ENCODE data around the gene MEGF8.

The MEGF8 gene

GRCh38 chr19:42356686-42357085 is 31.3 kb downstream of the MEGF8 start:
- DNase-seq (ENCODE audit: low read depth, low spot score) = no peak

GRCh38 chr19:42357290-42357689 is 31.9 kb downstream of the MEGF8 start:
- no peak for DNase-seq (ENCODE audit: low read depth, low spot score)

GRCh38 chr19:42360787-42361544 is 35.5 kb downstream of the MEGF8 start:
- DNase-seq (ENCODE audit: low read depth, low spot score) = no peak

GRCh38 chr19:42361545-42361910 is 36.1 kb downstream of the MEGF8 start:
- DNase-seq (ENCODE audit: low read depth, low spot score) = no peak

GRCh38 chr19:42362342-42362741 is 36.9 kb downstream of the MEGF8 start:
- DNase-seq (ENCODE audit: low read depth, low spot score) = no peak

- no peak for DNase-seq (ENCODE audit: low read depth, low spot score)
These were observed 37.5 kb downstream of the MEGF8 start for GRCh38 chr19:42362891-42363440.

GRCh38 chr19:42363614-42364346 is 38.3 kb downstream of the MEGF8 start:
- no peak for DNase-seq (ENCODE audit: low read depth, low spot score)

- no peak for DNase-seq (ENCODE audit: low read depth, low spot score)
These were observed 41.2 kb downstream of the MEGF8 start for GRCh38 chr19:42366673-42367072.

- DNase-seq (ENCODE audit: low read depth, low spot score) = no peak
These were observed 42.5 kb downstream of the MEGF8 start for GRCh38 chr19:42367929-42368328.

GRCh38 chr19:42368360-42368759 is 42.9 kb downstream of the MEGF8 start:
- no peak for DNase-seq (ENCODE audit: low read depth, low spot score)

- no peak for DNase-seq (ENCODE audit: low read depth, low spot score)
These were observed 43.3 kb downstream of the MEGF8 start for GRCh38 chr19:42368765-42369164.

- no peak for DNase-seq (ENCODE audit: low read depth, low spot score)
These were observed 44.1 kb downstream of the MEGF8 start for GRCh38 chr19:42369433-42370067.

GRCh38 chr19:42370068-42370520 is 44.7 kb downstream of the MEGF8 start:
- no peak for DNase-seq (ENCODE audit: low read depth, low spot score)

- DNase-seq (ENCODE audit: low read depth, low spot score) = no peak
These were observed 45.3 kb downstream of the MEGF8 start for GRCh38 chr19:42370626-42371175.

- no peak for DNase-seq (ENCODE audit: low read depth, low spot score)
These were observed 49.5 kb downstream of the MEGF8 start for GRCh38 chr19:42374826-42375376.

- DNase-seq (ENCODE audit: low read depth, low spot score) = no peak
These were observed 50.2 kb downstream of the MEGF8 start for GRCh38 chr19:42375415-42376176.

- DNase-seq (ENCODE audit: low read depth, low spot score) = no peak
These were observed 50.7 kb downstream of the MEGF8 start for GRCh38 chr19:42376177-42376555.

- no peak for DNase-seq (ENCODE audit: low read depth, low spot score)
These were observed 53.1 kb downstream of the MEGF8 start for GRCh38 chr19:42378225-42379215.

- no peak for DNase-seq (ENCODE audit: low read depth, low spot score)
These were observed 54.7 kb downstream of the MEGF8 start for GRCh38 chr19:42380155-42380554.

Data from activated naive CD8-positive, alpha-beta T cell treated with anti-CD3 and anti-CD28 coated beads, Interleukin-2, amount 50 U/mL, for 16 hours (primary cell).